K562 (cell line): ENCODE measurements around the gene CLTA. TPM values are rescaled to one million over a fixed set of nuclear protein-coding genes. Genes with fewer than 3 reads are reported as not detected.

Experiments used
- ATAC-seq: fragments of 200-7000 bp; cut with Tn5 transposase; 3 replicates; pipeline ENCODE4 v1.9.1; 2020; ENCODE audit warnings: moderate library complexity
- BruUV-seq: library from RNA; stranded (reverse); fragments of 400-500 nt; replicated peaks from 2 replicates; lab custom pipeline; 2021; lab: Mats Ljungman, UMichigan
- CTCF ChIA-PET: fragments of 300-600 bp; formaldehyde crosslinking; extraction: SDS; loops from one replicate; lab custom pipeline; 2021; ENCODE audit warnings: low intra/inter-chr PET ratio; lab: Yijun Ruan, JAX
- POLR2A ChIA-PET: fragments of 300-600, 350-650 bp; sonication (Branson Sonifier 250); formaldehyde crosslinking; extraction: SDS; loops from one replicate; lab custom pipeline; 2021; ENCODE audit warnings: antibody characterized with exemption, inconsistent platforms; lab: Yijun Ruan, JAX
- DNase-seq, 4 experiments: peaks; one replicate each; pipeline versions ENCODE4 v3.0.0 to v3.0.0-alpha.2; 2011 to 2018; ENCODE audit warnings: low spot score in 3 of 4, mixed read lengths in 3 of 4; ENCODE audit errors: extremely low read depth in 1 of 4
- FAIRE-seq: peaks from 2 replicates; lab custom pipeline; 2011; peaks lifted over from hg19 to GRCh38; lab: Jason Lieb, UNC
- H2AFZ ChIP-seq: 2 replicates; pipeline ENCODE4 v1.6.0; 2011; ENCODE audit warnings: low read depth, low read length, control low read depth, inconsistent platforms
- H3K27ac ChIP-seq: fragments of 200-600 bp; 3 replicates; pipeline ENCODE4 v1.8.0; 2011; ENCODE audit warnings: low read depth, mild to moderate bottlenecking, control low read depth, inconsistent platforms, low read length, moderate library complexity, mixed read lengths; ENCODE audit errors: extremely low read depth
- H3K27me3 ChIP-seq, 2 experiments: fragments of 300-600 bp in 1 of 2; 2 replicates in 1 of 2; 3 replicates in 1 of 2; pipeline versions ENCODE4 v1.6.0 to v1.8.0; 2011; ENCODE audit warnings: inconsistent platforms in 2 of 2, low read length in 2 of 2, mild to moderate bottlenecking in 1 of 2, mixed read lengths in 1 of 2, moderate library complexity in 1 of 2; ENCODE audit not compliant: control insufficient read depth in 2 of 2, insufficient read depth in 2 of 2
- H3K36me3 ChIP-seq: fragments of 300-600 bp; 3 replicates; pipeline ENCODE4 v1.8.0; 2011; ENCODE audit warnings: mild to moderate bottlenecking, low read length, inconsistent platforms; ENCODE audit not compliant: control insufficient read depth, insufficient read depth
- H3K4me1 ChIP-seq, 2 experiments: fragments of 200-600 bp in 1 of 2; replicated peaks in 1 of 2; 2 replicates in 1 of 2; 3 replicates in 1 of 2; pipeline versions ENCODE4 v1.5.1 to v1.8.0; 2011; ENCODE audit warnings: inconsistent platforms in 2 of 2, low read length in 2 of 2, mild to moderate bottlenecking in 1 of 2, mixed read lengths in 1 of 2, moderate library complexity in 1 of 2; ENCODE audit not compliant: control insufficient read depth in 2 of 2, insufficient read depth in 2 of 2
- H3K4me2 ChIP-seq: 2 replicates; pipeline ENCODE4 v1.6.1; 2011; ENCODE audit warnings: low read length, control low read depth, inconsistent platforms, mixed read lengths; ENCODE audit not compliant: insufficient read depth
- H3K4me3 ChIP-seq: fragments of 200-600 bp; sonication (generic), shearing (Covaris generic); 2 replicates; pipeline ENCODE4 v1.5.1; 2016; ENCODE audit warnings: control low read depth, inconsistent platforms
- H3K79me2 ChIP-seq: fragments of 200-600 bp; 3 replicates; pipeline ENCODE4 v1.8.0; 2011; ENCODE audit warnings: low read length, inconsistent platforms; ENCODE audit not compliant: control insufficient read depth, insufficient read depth
- H3K9ac ChIP-seq, 2 experiments: 2 replicates each; pipeline versions ENCODE4 v1.6.0 to v1.6.1; 2011; ENCODE audit warnings: low read depth in 2 of 2, low read length in 2 of 2, control low read depth in 1 of 2, inconsistent platforms in 1 of 2, mild to moderate bottlenecking in 1 of 2, mixed read lengths in 1 of 2; ENCODE audit not compliant: insufficient read depth in 1 of 2
- H3K9me1 ChIP-seq: one replicate; pipeline ENCODE4 v1.6.0; 2011; ENCODE audit warnings: inconsistent platforms, mild to moderate bottlenecking, low read length, moderate library complexity; ENCODE audit not compliant: control insufficient read depth, insufficient read depth
- H3K9me3 ChIP-seq: replicated peaks from 2 replicates; pipeline ENCODE4 v1.5.1; 2011; ENCODE audit warnings: low read depth, low read length, inconsistent platforms; ENCODE audit not compliant: control insufficient read depth, insufficient read depth
- H4K20me1 ChIP-seq: replicated peaks from 2 replicates; pipeline ENCODE4 v1.6.1; 2011; ENCODE audit warnings: low read length, inconsistent platforms, mixed read lengths; ENCODE audit not compliant: control insufficient read depth, insufficient read depth
- ATF7 ChIP-seq: fragments of 450-650 bp; IDR thresholded peaks from 2 replicates; pipeline ENCODE4 v1.7.1; 2014; ENCODE audit warnings: mild to moderate bottlenecking, moderate library complexity
- BHLHE40 ChIP-seq: IDR thresholded peaks from 2 replicates; pipeline ENCODE4 v1.6.1; 2011; ENCODE audit warnings: low read length, improper control_type of control experiment
- FUS ChIP-seq: fragments of 200-400 bp; formaldehyde crosslinking; optimal IDR thresholded peaks from 2 replicates; pipeline ENCODE3; 2017; ENCODE audit warnings: low read depth, low read length
- GATA2 ChIP-seq: sonication (generic); formaldehyde crosslinking; IDR thresholded peaks from 2 replicates; pipeline ENCODE4 v1.4.0; 2020; ENCODE audit warnings: mild to moderate bottlenecking, missing genetic modification reagents
- GTF2A2 ChIP-seq: IDR thresholded peaks from 2 replicates; pipeline ENCODE4 v1.6.1; 2016; ENCODE audit warnings: mild to moderate bottlenecking, missing genetic modification characterization, missing compliant biosample characterization
- KDM5B ChIP-seq: fragments of 200-600 bp; sonication (generic); IDR thresholded peaks from 2 replicates; pipeline ENCODE4 v1.6.1; 2012; ENCODE audit warnings: low read depth, mild to moderate bottlenecking, moderate library complexity, low read length, control low read depth, inconsistent platforms; ENCODE audit not compliant: insufficient replicate concordance
- NR0B1 ChIP-seq: fragments of 450-650 bp; IDR thresholded peaks from one replicate; pipeline ENCODE4 v1.6.1; 2018; ENCODE audit warnings: mild to moderate bottlenecking, moderate library complexity; ENCODE audit not compliant: partially characterized antibody
- SIX5 ChIP-seq, 2 experiments: IDR thresholded peaks; 2 replicates each; pipeline ENCODE4 v1.6.1; 2011; ENCODE audit warnings: low read length in 2 of 2, borderline replicate concordance in 1 of 2, low read depth in 1 of 2, mild to moderate bottlenecking in 1 of 2, moderate library complexity in 1 of 2; ENCODE audit not compliant: insufficient read depth in 1 of 2
- ZKSCAN1 ChIP-seq: fragments of 150-350 bp; IDR thresholded peaks from 2 replicates; pipeline ENCODE4 v1.6.1; 2016; ENCODE audit warnings: low read depth, low read length
- WGBS: fragments of 100-300 bp; shearing (Covaris generic); methylation state at CpG from one replicate; pipeline ENCODE4 v1.1.6; 2016; ENCODE audit warnings: low coverage, mixed read lengths; ENCODE audit not compliant: insufficient coverage; ENCODE audit errors: missing lambda C conversion rate; 5-methylcytosine and 5-hydroxymethylcytosine counted together
- in situ Hi-C: fragments of 300-500 bp; cut with MboI; formaldehyde crosslinking; loops from 4 replicates; pipeline ENCODE4 v1.15.0; 2018; ENCODE audit warnings: inconsistent platforms, mixed read lengths
- intact Hi-C: fragments of 100-400 bp; cut with micrococcal nuclease; formaldehyde crosslinking; loops from 2 replicates; pipeline ENCODE4 v1.14.2; 2022
- polyA plus RNA-seq, 8 experiments: library from polyadenylated mRNA; depleted of rRNA in 4 of 8; stranded (reverse) in 5 of 8; unstranded in 3 of 8; fragments of >200 nt; fragmentation: Nextera tagmentation in 2 of 8; fragmentation: Illumina TruSeq in 1 of 8; extraction: Ambion mirVana in 2 of 8; extraction: Trizol in 1 of 8; gene quantifications; 2 replicates each; pipeline versions ENCODE4 v1.2.1 to v1.2.3, GENCODE V29; 2011 to 2014; ENCODE audit warnings: inconsistent platforms in 1 of 8, missing spikeins in 1 of 8
- total RNA-seq, 7 experiments: library from RNA; depleted of rRNA in 6 of 7; stranded (reverse); fragments of >200 nt in 6 of 7; fragmentation: Illumina TruSeq in 2 of 7; extraction: Trizol in 2 of 7; gene quantifications; 2 replicates each; pipeline versions ENCODE4 v1.2.1 to v1.2.3, GENCODE V29; 2011 to 2021; ENCODE audit warnings: low replicate concordance in 1 of 7

CLTA gene
- total and polyA plus RNA-seq, 9 of the 15 experiments (the other 6 are each of a cell fraction or from before 2014, with no cell fraction given) = 37.8 to 219 (median 144) TPM

- Histone ChIP-seq H3K9ac (peak overlapping the region; percentile 33 to 67; a peak in 3 of 4 replicates), H3K79me2 (peaks cover 6% of the 10 kb centered on the region; the same call in 1 of the 3 replicates), H2AFZ (peak overlapping the region; percentile 66), H3K9me3 (no peaks in the 10 kb centered on the region), H3K4me1 (peaks cover 35 to 51% of the 10 kb centered on the region in 2 experiments; a peak in 4 of 5 replicates), H4K20me1 (no peaks in the 10 kb centered on the region; the same call in 1 of the 2 replicates), H3K4me2 (peak overlapping the region; percentile 73; the same call in 1 of the 2 replicates), H3K4me3 (no peak overlapping the region), H3K27ac (peak overlapping the region; percentile 59), H3K36me3 (no peaks in the 10 kb centered on the region), H3K9me1 (no peaks in the 10 kb centered on the region), H3K27me3 (no peaks in the 10 kb centered on the region)
- in situ Hi-C loops (no loop called here), intact Hi-C loops (no loop called here)
- ChIA-PET CTCF (no interaction called here), POLR2A (interaction anchor here (0.5 to 1.0 kb wide), 3 partner anchors 9 to 113 kb away, joined by 3 to 6 read pairs (median 3); no protein-coding TSS in a partner anchor)
- TF ChIP-seq GTF2A2 (tag) (no peak), GATA2 (CRISPR knock-in tag) (no peak), KDM5B (no peak), BHLHE40 (no peak), NR0B1 (no peak), SIX5 (IDR thresholded peaks at IDR 0.05; ENCODE audit: borderline replicate concordance in 1 of 2, insufficient read depth in 1 of 2, low read depth in 1 of 2, low read length in 2 of 2) (no peak), FUS (no peak), ZKSCAN1 (no peak), ATF7 (no peak)
- ATAC-seq (no peak), FAIRE-seq (no peak), DNase-seq (no peak)
- BruUV-seq = no TSS peak
- 100% methylated on average over 2 of the region's 7 CpGs for WGBS
Measured at GRCh38 chr9:36141761-36142160, 49.0 kb upstream of the CLTA start.
